ENCODE results near the gene DDAH1. TPM values are rescaled to one million over a fixed set of nuclear protein-coding genes. Genes with fewer than 3 reads are reported as not detected.
A peak's percentile ranks its signal among the peaks of the same experiment; 100 is the strongest.

DDAH1 gene
- total RNA-seq, 1 experiment from 2014 or later: 22.8 TPM

- CTCF ChIA-PET: interaction anchor here (0.6 to 3.1 kb wide), 29 partner anchors 10 to 722 kb away, joined by 3 to 20 read pairs (median 4); partner anchors contain the start of genes C1orf52, CCN1, DDAH1 and ZNHIT6
- no peak for TF ChIP-seq ZBTB21 (CRISPR knock-in tag; IDR thresholded peaks at IDR 0.05; ENCODE audit: borderline replicate concordance)
- no peak for TF ChIP-seq MAX (CRISPR knock-in tag; IDR thresholded peaks at IDR 0.05)
- no peak for TF ChIP-seq ZNF232 (CRISPR knock-in tag; IDR thresholded peaks at IDR 0.05)
- no peak for TF ChIP-seq MYBL2 (CRISPR knock-in tag; IDR thresholded peaks at IDR 0.05)
- no peak for TF ChIP-seq CDX4 (CRISPR knock-in tag; IDR thresholded peaks at IDR 0.05; ENCODE audit: borderline replicate concordance)
- TF ChIP-seq PRDM15 (CRISPR knock-in tag; IDR thresholded peaks at IDR 0.05): no peak
- TF ChIP-seq NR1H2 (CRISPR knock-in tag; IDR thresholded peaks at IDR 0.05): no peak
- TF ChIP-seq ZNF281 (CRISPR knock-in tag; IDR thresholded peaks at IDR 0.05): no peak
- no peak for TF ChIP-seq ATF6 (CRISPR knock-in tag; IDR thresholded peaks at IDR 0.05)
- TF ChIP-seq ZNF416 (CRISPR knock-in tag; IDR thresholded peaks at IDR 0.05): no peak
- TF ChIP-seq ZNF138 (CRISPR knock-in tag; conservative IDR thresholded peaks at IDR 0.05): no peak
- TF ChIP-seq SMAD4 (CRISPR knock-in tag; IDR thresholded peaks at IDR 0.05): no peak
- Mint-ChIP-seq H3K4me1 (peaks cover 62% of the 10 kb centered on the region), H3K9me3 (peaks cover 3% of the 10 kb centered on the region; the same call in 1 of the 2 replicates), H3K36me3 (peaks cover 6% of the 10 kb centered on the region; the same call in 1 of the 2 replicates), H3K4me3 (no peak overlapping the region), H3K27me3 (ENCODE audit: low read depth) (no peaks in the 10 kb centered on the region), H3K27ac (peak overlapping the region; percentile 66)
- ATAC-seq (peak; percentile 30), DNase-seq (ENCODE audit: low spot score) (no peak)
- POLR2A ChIA-PET: interaction anchor here (0.7 to 1.4 kb wide), 3 partner anchors 67 to 242 kb away, joined by 3 to 13 read pairs (median 4); partner anchors contain the start of genes BCL10 and CCN1
Measured at GRCh38 chr1:85343612-85344255, 121.2 kb downstream of the DDAH1 start.

- H3K4me3 Mint-ChIP-seq: no peak overlapping the region
- POLR2A ChIA-PET: interaction anchor here (0.7 to 1.2 kb wide), 3 partner anchors 67 to 242 kb away, joined by 3 to 4 read pairs (median 3); partner anchors contain the start of gene BCL10
- peaks cover 62% of the 10 kb centered on the region for H3K4me1 Mint-ChIP-seq
- peak overlapping the region; percentile 66 for H3K27ac Mint-ChIP-seq
- H3K9me3 Mint-ChIP-seq: peaks cover under 1% of the 10 kb centered on the region; the same call in 1 of the 2 replicates
- no peaks in the 10 kb centered on the region for H3K27me3 Mint-ChIP-seq (ENCODE audit: low read depth)
- peaks cover 3% of the 10 kb centered on the region; the same call in 1 of the 2 replicates for H3K36me3 Mint-ChIP-seq
- DNase-seq (ENCODE audit: low spot score) (no peak), ATAC-seq (no peak)
- CTCF ChIA-PET: interaction anchor here (0.6 to 3.1 kb wide), 26 partner anchors 11 to 365 kb away, joined by 3 to 20 read pairs (median 6); partner anchors contain the start of genes C1orf52, CCN1, DDAH1 and ZNHIT6
- TF ChIP-seq ZBTB43 (CRISPR knock-in tag; IDR thresholded peaks at IDR 0.05) (no peak), ZBTB21 (CRISPR knock-in tag; IDR thresholded peaks at IDR 0.05; ENCODE audit: borderline replicate concordance) (no peak), HMGA2 (CRISPR knock-in tag; IDR thresholded peaks at IDR 0.05) (no peak), TEAD1 (CRISPR knock-in tag; IDR thresholded peaks at IDR 0.05) (no peak), RELA (CRISPR knock-in tag; IDR thresholded peaks at IDR 0.05; ENCODE audit: borderline replicate concordance) (no peak), GABPB1 (CRISPR knock-in tag; IDR thresholded peaks at IDR 0.05) (no peak), FOXP4 (CRISPR knock-in tag; IDR thresholded peaks at IDR 0.05) (no peak), ETV6 (CRISPR knock-in tag; IDR thresholded peaks at IDR 0.05) (no peak)
Measured at GRCh38 chr1:85343213-85343611, 121.7 kb downstream of the DDAH1 start.

All from WTC11 (cell line).